H1 (cell line): ENCODE measurements around the gene ARID3B. TPM values are rescaled to one million over a fixed set of nuclear protein-coding genes. Genes with fewer than 3 reads are reported as not detected.
A peak's percentile ranks its signal among the peaks of the same experiment; 100 is the strongest.

ENCODE experiments used
- CTCF ChIA-PET: fragments of 300-600 bp; sonication (Branson Sonifier 250); formaldehyde crosslinking; loops from one replicate; lab custom pipeline; 2021; ENCODE audit not compliant: partially characterized antibody; lab: Charles Lee
- POLR2A ChIA-PET: fragments of 300-600 bp; sonication (Branson Sonifier 250); formaldehyde crosslinking; loops from one replicate; lab custom pipeline; 2021; ENCODE audit warnings: inconsistent platforms; ENCODE audit not compliant: partially characterized antibody; lab: Charles Lee
- DNase-seq, 2 experiments: peaks; one replicate each; pipeline versions ENCODE4 v3.0.0 to v3.0.0-alpha.2; 2010 to 2022; ENCODE audit warnings: low spot score in 2 of 2, low read depth in 1 of 2, mixed read lengths in 1 of 2
- FAIRE-seq: peaks from 2 replicates; lab custom pipeline; 2011; peaks lifted over from hg19 to GRCh38; lab: Jason Lieb, UNC
- H2AFZ ChIP-seq: 2 replicates; pipeline ENCODE4 v1.8.1; 2012; ENCODE audit warnings: low read length, inconsistent platforms
- H2AK5ac ChIP-seq: 2 replicates; pipeline ENCODE4 v1.6.1; 2013; ENCODE audit warnings: low read depth, low read length
- H2BK120ac ChIP-seq: replicated peaks from 2 replicates; pipeline ENCODE3; 2013; ENCODE audit warnings: low read depth, low read length, inconsistent platforms
- H2BK12ac ChIP-seq: 2 replicates; pipeline ENCODE4 v1.6.1; 2013; ENCODE audit warnings: low read depth, low read length
- H2BK15ac ChIP-seq: 2 replicates; pipeline ENCODE4 v1.6.1; 2013; ENCODE audit warnings: low read length
- H2BK20ac ChIP-seq: 2 replicates; pipeline ENCODE4 v1.6.1; 2013; ENCODE audit warnings: low read length
- H2BK5ac ChIP-seq: 2 replicates; pipeline ENCODE4 v1.6.1; 2013; ENCODE audit warnings: low read depth, low read length
- H3K14ac ChIP-seq: 2 replicates; pipeline ENCODE4 v1.6.1; 2013; ENCODE audit warnings: inconsistent platforms; ENCODE audit not compliant: insufficient read length
- H3K18ac ChIP-seq: 2 replicates; pipeline ENCODE4 v1.6.1; 2013; ENCODE audit warnings: low read length; ENCODE audit errors: extremely low read depth
- H3K23ac ChIP-seq: 2 replicates; pipeline ENCODE4 v1.6.1; 2013; ENCODE audit warnings: inconsistent platforms; ENCODE audit not compliant: insufficient read length
- H3K23me2 ChIP-seq: 2 replicates; pipeline ENCODE4 v1.6.1; 2013; ENCODE audit warnings: low read depth, low read length
- H3K27ac ChIP-seq: 2 replicates; pipeline ENCODE4 v1.6.1; 2011; ENCODE audit warnings: low read depth, low read length, inconsistent platforms
- H3K27me3 ChIP-seq, 4 experiments: replicated peaks in 1 of 4; 1 replicate in 1 of 4; 2 replicates in 3 of 4; pipeline versions ENCODE4 v1.6.1 to v1.8.1; 2011 to 2013; ENCODE audit warnings: low read length in 3 of 4, mild to moderate bottlenecking in 3 of 4, inconsistent platforms in 2 of 4, mixed read lengths in 2 of 4, moderate library complexity in 1 of 4; ENCODE audit not compliant: control insufficient read depth in 3 of 4, insufficient read depth in 3 of 4; ENCODE audit errors: extremely low read depth in 1 of 4
- H3K36me3 ChIP-seq, 4 experiments: 2 replicates each; pipeline versions ENCODE4 v1.6.1 to v1.8.1; 2011 to 2013; ENCODE audit warnings: mild to moderate bottlenecking in 4 of 4, low read length in 3 of 4, moderate library complexity in 2 of 4, control low read depth in 1 of 4, inconsistent platforms in 1 of 4; ENCODE audit not compliant: insufficient read depth in 4 of 4, control insufficient read depth in 2 of 4
- H3K4ac ChIP-seq: replicated peaks from 2 replicates; pipeline ENCODE3; 2013; ENCODE audit warnings: low read length, low read depth, mixed read lengths, inconsistent platforms; ENCODE audit not compliant: insufficient read length
- H3K4me1 ChIP-seq, 4 experiments: replicated peaks in 1 of 4; 1 replicate in 1 of 4; 2 replicates in 3 of 4; pipeline versions ENCODE4 v1.6.1 to v1.8.1; 2011 to 2013; ENCODE audit warnings: low read length in 3 of 4, inconsistent platforms in 2 of 4, mixed read lengths in 1 of 4; ENCODE audit not compliant: insufficient read depth in 4 of 4, control insufficient read depth in 3 of 4
- H3K4me2 ChIP-seq, 2 experiments: 2 replicates each; pipeline versions ENCODE4 v1.6.1 to v1.8.1; 2011 to 2013; ENCODE audit warnings: low read depth in 2 of 2, low read length in 2 of 2, control low read depth in 1 of 2, inconsistent platforms in 1 of 2, mild to moderate bottlenecking in 1 of 2; ENCODE audit not compliant: insufficient read depth in 1 of 2
- H3K4me3 ChIP-seq, 4 experiments: fragments of 200-600, 300-600 bp in 1 of 4; sonication (generic), shearing (Covaris generic), sonication (Bioruptor Twin) in 1 of 4; 2 replicates each; pipeline versions ENCODE4 v1.5.1 to v1.8.1; 2011 to 2016; ENCODE audit warnings: low read length in 4 of 4, low read depth in 3 of 4, control low read depth in 2 of 4, inconsistent platforms in 2 of 4, mild to moderate bottlenecking in 2 of 4, mixed read lengths in 1 of 4, moderate library complexity in 1 of 4; ENCODE audit not compliant: insufficient read depth in 2 of 4; ENCODE audit errors: extremely low read depth in 1 of 4
- H3K56ac ChIP-seq: replicated peaks from 2 replicates; pipeline ENCODE3; 2013; ENCODE audit warnings: low read depth, mild to moderate bottlenecking, mixed read lengths, low read length, inconsistent platforms; ENCODE audit not compliant: insufficient read length
- H3K79me1 ChIP-seq: 2 replicates; pipeline ENCODE4 v1.6.1; 2013; ENCODE audit warnings: low read depth, low read length, control low read depth
- H3K79me2 ChIP-seq, 2 experiments: 2 replicates each; pipeline versions ENCODE4 v1.6.1 to v1.8.1; 2012 to 2013; ENCODE audit warnings: low read length in 2 of 2, mild to moderate bottlenecking in 2 of 2, inconsistent platforms in 1 of 2; ENCODE audit not compliant: insufficient read depth in 2 of 2, control insufficient read depth in 1 of 2
- H3K9ac ChIP-seq, 4 experiments: replicated peaks in 1 of 4; 1 replicate in 1 of 4; 2 replicates in 3 of 4; pipeline versions ENCODE4 v1.6.1 to v1.8.1; 2011 to 2013; ENCODE audit warnings: low read depth in 3 of 4, low read length in 3 of 4, control low read depth in 2 of 4, mild to moderate bottlenecking in 2 of 4, moderate library complexity in 2 of 4, inconsistent platforms in 1 of 4; ENCODE audit errors: extremely low read depth in 1 of 4
- H3K9me3 ChIP-seq, 2 experiments: 2 replicates each; pipeline versions ENCODE4 v1.6.1 to v1.8.1; 2012 to 2013; ENCODE audit warnings: mild to moderate bottlenecking in 2 of 2, moderate library complexity in 2 of 2, control low read depth in 1 of 2, inconsistent platforms in 1 of 2, low read depth in 1 of 2, low read length in 1 of 2, mixed read lengths in 1 of 2; ENCODE audit not compliant: insufficient read depth in 2 of 2
- H4K20me1 ChIP-seq, 2 experiments: replicated peaks in 1 of 2; 2 replicates each; pipeline versions ENCODE3 to v1.8.1; 2011 to 2013; ENCODE audit warnings: inconsistent platforms in 2 of 2, low read length in 2 of 2, mild to moderate bottlenecking in 1 of 2; ENCODE audit not compliant: insufficient read depth in 2 of 2, control insufficient read depth in 1 of 2
- H4K5ac ChIP-seq: 2 replicates; pipeline ENCODE4 v1.6.1; 2013; ENCODE audit warnings: low read length, low read depth, mixed read lengths, inconsistent platforms; ENCODE audit not compliant: insufficient read length
- H4K8ac ChIP-seq: 2 replicates; pipeline ENCODE4 v1.8.0; 2013; ENCODE audit warnings: mild to moderate bottlenecking, moderate library complexity, low read length, inconsistent platforms; ENCODE audit not compliant: insufficient read depth; ENCODE audit errors: extremely low read depth
- H4K91ac ChIP-seq: replicated peaks from 2 replicates; pipeline ENCODE3; 2013; ENCODE audit warnings: low read length, mixed read lengths, inconsistent platforms; ENCODE audit not compliant: insufficient read length
- BACH1 ChIP-seq: IDR thresholded peaks from 2 replicates; pipeline ENCODE4 v1.6.1; 2012; ENCODE audit warnings: low read length, improper control_type of control experiment
- CHD1 ChIP-seq: IDR thresholded peaks from 2 replicates; pipeline ENCODE4 v1.6.1; 2012; ENCODE audit warnings: low read depth, low read length, improper control_type of control experiment
- CREB1 ChIP-seq: IDR thresholded peaks from 2 replicates; pipeline ENCODE4 v1.6.1; 2012; ENCODE audit warnings: inconsistent platforms
- EP300 ChIP-seq, 2 experiments: IDR thresholded peaks; 1 replicate in 1 of 2; 2 replicates in 1 of 2; pipeline ENCODE4 v1.6.1; 2011 to 2012; ENCODE audit warnings: low read depth in 2 of 2, low read length in 2 of 2, mild to moderate bottlenecking in 2 of 2, borderline replicate concordance in 1 of 2, inconsistent platforms in 1 of 2, moderate library complexity in 1 of 2
- EZH2 ChIP-seq: fragments of 200-600 bp; sonication (generic); IDR thresholded peaks from 2 replicates; pipeline ENCODE4 v1.7.1; 2012; ENCODE audit warnings: low read depth, mild to moderate bottlenecking, moderate library complexity, low read length, inconsistent platforms; ENCODE audit not compliant: severe bottlenecking
- HDAC6 ChIP-seq: IDR thresholded peaks from one replicate; pipeline ENCODE4 v1.7.1; 2012; ENCODE audit warnings: low read depth, mild to moderate bottlenecking, inconsistent platforms, low read length, moderate library complexity
- JUND ChIP-seq: IDR thresholded peaks from 2 replicates; pipeline ENCODE4 v1.6.1; 2011; ENCODE audit warnings: mild to moderate bottlenecking, improper control_type of control experiment, low read length
- PHF8 ChIP-seq: fragments of 200-600 bp; sonication (generic); conservative IDR thresholded peaks from 2 replicates; pipeline ENCODE4 v1.7.1; 2012; ENCODE audit warnings: low read depth, mild to moderate bottlenecking, inconsistent platforms, low read length, moderate library complexity
- SIRT6 ChIP-seq: IDR thresholded peaks from one replicate; pipeline ENCODE4 v1.7.1; 2012; ENCODE audit warnings: low read length, inconsistent platforms
- TAF1 ChIP-seq: IDR thresholded peaks from 2 replicates; pipeline ENCODE4 v1.6.1; 2011; ENCODE audit warnings: mild to moderate bottlenecking, low read depth, low read length
- ZNF274 ChIP-seq: IDR thresholded peaks from 2 replicates; pipeline ENCODE4 v1.7.0; 2012; ENCODE audit warnings: low read length, borderline replicate concordance; ENCODE audit errors: extremely low read depth
- WGBS, 2 experiments: shearing (Covaris generic) in 1 of 2; methylation state at CpG; one replicate each; pipeline versions ENCODE4 v1.1.6 to v1.1.7; 2013 to 2015; ENCODE audit warnings: low lambda C conversion rate in 2 of 2, mixed read lengths in 2 of 2, inconsistent platforms in 1 of 2, low coverage in 1 of 2, missing lambda C conversion rate in 1 of 2; ENCODE audit not compliant: insufficient replicate concordance in 2 of 2, insufficient coverage in 1 of 2, insufficient read length in 1 of 2; ENCODE audit errors: extremely low coverage in 1 of 2, missing lambda C conversion rate in 1 of 2; 5-methylcytosine and 5-hydroxymethylcytosine counted together
- polyA plus RNA-seq, 7 experiments: library from polyadenylated mRNA; depleted of rRNA in 3 of 7; stranded (reverse) in 5 of 7; unstranded in 2 of 7; fragments of >200 nt in 5 of 7; fragments of 200-250 nt in 2 of 7; gene quantifications; 1 replicate in 5 of 7; 2 replicates in 1 of 7; 4 replicates in 1 of 7; pipeline versions ENCODE4 v1.2.1 to v1.2.3, GENCODE V29; 2011 to 2013; ENCODE audit warnings: missing spikeins in 2 of 7, mixed read lengths in 2 of 7
- total RNA-seq: library from RNA; stranded (reverse); fragmentation: NEBNext Ultra II Directional; extraction: Animal tissue kit (Norgen Biotek cat#: 25700); gene quantifications from 2 replicates; pipeline ENCODE4 v1.2.1, GENCODE V29; 2021
- TF ChIP-seq, protein P1 (sequence below): IDR thresholded peaks from 2 replicates; pipeline ENCODE4 v1.6.1; 2011; ENCODE audit warnings: low read length, improper control_type of control experiment

The ARID3B gene
- total and polyA plus RNA-seq, 2 of the 8 experiments (the other 6 are each of a cell fraction or from before 2014, with no cell fraction given), result 81.0 to 115 TPM

DNA sequence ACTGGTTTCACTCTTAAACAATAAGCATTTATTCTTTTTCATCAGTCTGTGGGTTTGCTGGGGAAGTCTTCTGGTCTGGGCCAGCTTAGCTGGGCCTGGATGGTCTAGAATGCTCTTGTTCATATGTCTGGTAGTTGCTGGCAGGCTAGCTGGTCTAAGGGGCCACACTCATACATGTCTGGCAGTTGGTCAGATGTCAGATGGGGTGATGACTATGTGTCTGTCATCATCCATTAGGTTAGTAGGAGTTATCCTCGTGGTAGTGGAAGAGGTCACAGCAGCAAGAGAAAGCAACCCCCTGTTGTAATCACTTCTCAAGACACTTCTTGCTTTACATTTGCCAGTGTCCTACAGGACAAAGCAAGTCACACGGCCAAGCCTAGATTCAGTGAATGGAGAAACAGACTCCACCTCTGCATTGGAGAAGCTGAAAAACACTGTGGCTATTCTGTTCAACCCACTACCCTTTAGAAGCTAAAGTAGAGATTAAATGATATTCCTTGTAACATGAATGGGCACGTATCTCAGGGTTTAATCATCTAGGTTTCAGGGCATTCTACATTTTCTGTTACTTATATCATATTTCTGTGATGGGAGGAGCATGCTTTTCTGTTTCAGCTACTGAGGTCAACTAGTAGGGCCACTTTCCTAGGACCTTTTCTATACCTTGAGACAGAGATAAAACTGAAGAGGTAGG is 5.5 kb upstream of the ARID3B start:
- H3K36me3 ChIP-seq, result no peaks in the 10 kb centered on the region
- no peak overlapping the region for H2BK120ac ChIP-seq
- no peak overlapping the region for H4K91ac ChIP-seq
- no peaks in the 10 kb centered on the region for H3K9me3 ChIP-seq
- ChIA-PET CTCF (interaction anchor here (0.7 to 1.4 kb wide), 5 partner anchors 18 to 313 kb away, joined by 3 to 6 read pairs (median 3); no protein-coding TSS in a partner anchor), POLR2A (interaction anchor here (0.9 to 2.4 kb wide), 3 partner anchors 10 to 18 kb away, joined by 3 to 9 read pairs (median 3); no protein-coding TSS in a partner anchor)
- H2BK12ac ChIP-seq, result 0 out of 2 replicates have a peak overlapping the region, but pooled peaks have one; percentile 40
- no peak overlapping the region for H3K27ac ChIP-seq
- peak overlapping the region; percentile 77; the same call in 1 of the 2 replicates for H2BK15ac ChIP-seq
- no peak overlapping the region for H3K4me2 ChIP-seq
- H2BK5ac ChIP-seq, result no peak overlapping the region
- H3K14ac ChIP-seq, result no peak overlapping the region
- 86% methylated on average over 3 of the region's 3 CpGs; no CpG with 5 or more reads in 1 of the 2 experiments for WGBS, 2 experiments
- DNase-seq, result no peak
- no peaks in the 10 kb centered on the region for H3K27me3 ChIP-seq
- no peak for FAIRE-seq
- no peak overlapping the region for H3K18ac ChIP-seq
- no peak overlapping the region for H3K4me3 ChIP-seq
- peaks cover 5% of the 10 kb centered on the region for H3K23me2 ChIP-seq
- H3K4me1 ChIP-seq, result peaks cover 6 to 15% (median 8%) of the 10 kb centered on the region in 4 experiments; a peak in 6 of 7 replicates
- no peak overlapping the region for H3K56ac ChIP-seq
- H2BK20ac ChIP-seq, result no peak overlapping the region; the same call in 1 of the 2 replicates
- no peak overlapping the region for H3K4ac ChIP-seq
- no peak overlapping the region for H2AK5ac ChIP-seq
- no peak overlapping the region for H3K9ac ChIP-seq
- H3K79me2 ChIP-seq, result peaks cover 0 to 11% of the 10 kb centered on the region in 2 experiments; a peak in 1 of 4 replicates
- no peak overlapping the region for H4K5ac ChIP-seq
- H3K23ac ChIP-seq, result no peak overlapping the region
- H2AFZ ChIP-seq, result no peak overlapping the region
- no peaks in the 10 kb centered on the region for H3K79me1 ChIP-seq
- H4K20me1 ChIP-seq, result no peaks in the 10 kb centered on the region
- no peak overlapping the region for H4K8ac ChIP-seq
- no peak for TF ChIP-seq JUND
- no peak for TF ChIP-seq CREB1
- TF ChIP-seq PHF8, result no peak
- no peak for TF ChIP-seq TAF1
- TF ChIP-seq HDAC6, result no peak
- no peak for TF ChIP-seq EP300 (IDR thresholded peaks at IDR 0.05; ENCODE audit: borderline replicate concordance in 1 of 2, low read depth in 2 of 2, low read length in 2 of 2)
- TF ChIP-seq EZH2, result no peak
- no peak for TF ChIP-seq CHD1
- TF ChIP-seq, protein P1, sequence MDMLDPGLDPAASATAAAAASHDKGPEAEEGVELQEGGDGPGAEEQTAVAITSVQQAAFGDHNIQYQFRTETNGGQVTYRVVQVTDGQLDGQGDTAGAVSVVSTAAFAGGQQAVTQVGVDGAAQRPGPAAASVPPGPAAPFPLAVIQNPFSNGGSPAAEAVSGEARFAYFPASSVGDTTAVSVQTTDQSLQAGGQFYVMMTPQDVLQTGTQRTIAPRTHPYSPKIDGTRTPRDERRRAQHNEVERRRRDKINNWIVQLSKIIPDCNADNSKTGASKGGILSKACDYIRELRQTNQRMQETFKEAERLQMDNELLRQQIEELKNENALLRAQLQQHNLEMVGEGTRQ, result no peak
- TF ChIP-seq SIRT6, result no peak
- no peak for TF ChIP-seq ZNF274
- TF ChIP-seq BACH1, result no peak
